ENCODE results near the gene CORO7. TPM values are rescaled to one million over a fixed set of nuclear protein-coding genes. Genes with fewer than 3 reads are reported as not detected.
"Not testable (repeated sequence)": the region's sequence is repeated elsewhere in the genome, so short reads cannot be mapped to it uniquely, and the experiment has no call there.

CORO7 gene
- total and polyA plus RNA-seq, 11 donors = 7.2 to 39.7 (median 10.1) TPM

DNA sequence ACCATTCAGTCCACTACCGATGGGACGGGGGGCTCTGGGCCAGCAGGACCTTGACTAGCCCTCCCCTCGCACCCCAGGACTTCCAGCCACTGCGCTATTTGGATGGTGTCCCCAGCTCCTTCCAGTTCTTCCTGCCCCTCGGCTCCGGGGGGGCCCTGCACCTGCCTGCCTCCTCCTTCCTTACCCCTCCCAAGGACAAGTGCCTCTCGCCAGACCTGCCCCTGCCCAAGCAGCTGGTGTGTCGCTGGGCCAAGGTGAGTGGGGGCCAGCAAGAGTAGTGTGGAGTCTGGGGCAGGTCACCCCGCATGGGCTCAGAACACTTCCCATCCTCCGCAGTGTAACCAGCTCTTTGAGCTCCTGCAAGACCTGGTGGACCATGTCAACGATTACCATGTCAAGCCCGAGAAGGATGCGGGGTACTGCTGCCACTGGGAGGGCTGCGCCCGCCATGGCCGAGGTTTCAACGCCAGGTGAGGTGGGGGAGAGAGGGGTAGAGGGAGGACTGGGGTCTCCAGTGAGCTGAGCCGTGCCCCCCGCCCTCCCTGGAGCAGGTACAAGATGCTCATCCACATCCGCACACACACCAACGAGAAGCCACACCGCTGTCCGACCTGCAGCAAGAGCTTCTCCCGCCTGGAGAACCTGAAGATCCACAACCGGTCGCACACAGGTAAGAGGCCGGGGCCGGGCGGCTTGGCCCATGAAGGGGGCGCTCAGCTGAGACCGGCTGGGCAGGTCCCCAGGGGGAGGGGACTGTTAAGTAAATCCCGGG is 81.5 kb downstream of the CORO7 start:
- intact Hi-C loops (cut with DNase I) = loop anchor here in 6 of 10 donors (5.0 to 10.0 kb wide), 4 partner anchors 130 to 350 kb away; no protein-coding TSS in a partner anchor
- Histone ChIP-seq H3K4me3 (no peak overlapping the region), H3K9me3 (no peaks in the 10 kb centered on the region), H3K27me3 (no peaks in the 10 kb centered on the region), H3K4me1 (peaks cover 0 to 30% (median 14%) of the 10 kb centered on the region in 12 donors), H3K27ac (no peak overlapping the region), H3K36me3 (peaks cover 0 to 70% (median 62%) of the 10 kb centered on the region in 9 donors)
- ATAC-seq (no peak), DNase-seq (no peak)
- no peak for TF ChIP-seq POLR2A (IDR thresholded peaks at IDR 0.05)
- TF ChIP-seq, protein P1, sequence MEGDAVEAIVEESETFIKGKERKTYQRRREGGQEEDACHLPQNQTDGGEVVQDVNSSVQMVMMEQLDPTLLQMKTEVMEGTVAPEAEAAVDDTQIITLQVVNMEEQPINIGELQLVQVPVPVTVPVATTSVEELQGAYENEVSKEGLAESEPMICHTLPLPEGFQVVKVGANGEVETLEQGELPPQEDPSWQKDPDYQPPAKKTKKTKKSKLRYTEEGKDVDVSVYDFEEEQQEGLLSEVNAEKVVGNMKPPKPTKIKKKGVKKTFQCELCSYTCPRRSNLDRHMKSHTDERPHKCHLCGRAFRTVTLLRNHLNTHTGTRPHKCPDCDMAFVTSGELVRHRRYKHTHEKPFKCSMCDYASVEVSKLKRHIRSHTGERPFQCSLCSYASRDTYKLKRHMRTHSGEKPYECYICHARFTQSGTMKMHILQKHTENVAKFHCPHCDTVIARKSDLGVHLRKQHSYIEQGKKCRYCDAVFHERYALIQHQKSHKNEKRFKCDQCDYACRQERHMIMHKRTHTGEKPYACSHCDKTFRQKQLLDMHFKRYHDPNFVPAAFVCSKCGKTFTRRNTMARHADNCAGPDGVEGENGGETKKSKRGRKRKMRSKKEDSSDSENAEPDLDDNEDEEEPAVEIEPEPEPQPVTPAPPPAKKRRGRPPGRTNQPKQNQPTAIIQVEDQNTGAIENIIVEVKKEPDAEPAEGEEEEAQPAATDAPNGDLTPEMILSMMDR (IDR thresholded peaks at IDR 0.05) = no peak
- WGBS, 4 donors = 86 to 93% (median 88%) methylated on average over 23 to 32 of the region's 32 CpGs

DNA sequence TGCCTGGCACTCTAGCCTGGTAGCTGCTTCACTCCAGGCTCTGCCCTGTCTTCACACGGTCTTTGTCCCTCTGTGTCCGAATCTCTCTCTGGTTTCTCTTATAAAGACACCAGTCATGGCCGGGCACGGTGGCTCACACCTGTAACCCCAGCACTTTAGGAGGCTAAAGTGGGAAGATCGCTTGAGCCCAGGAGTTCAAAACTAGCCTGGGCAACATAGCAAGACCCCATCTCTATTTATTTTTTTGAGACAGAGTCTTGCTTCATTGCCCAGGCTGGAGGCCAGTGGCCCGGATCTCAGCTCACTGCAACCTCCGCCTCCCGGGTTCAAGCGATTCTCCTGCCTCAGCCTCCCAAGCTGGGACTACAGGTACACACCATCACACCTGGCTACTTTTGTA is 82.7 kb downstream of the CORO7 start:
- WGBS, 4 donors = 93 to 96% (median 95%) methylated on average over 9 of the region's 9 CpGs
- not testable (repeated sequence) for H3K4me3 ChIP-seq, ATAC-seq, H3K9me3 ChIP-seq, H3K27me3 ChIP-seq, DNase-seq, H3K27ac ChIP-seq
- peaks cover 6 to 30% (median 19%) of the 10 kb centered on the region in 12 donors for H3K4me1 ChIP-seq
- intact Hi-C loops (cut with DNase I) = loop anchor here in 6 of 10 donors (5.0 to 10.0 kb wide), 4 partner anchors 129 to 349 kb away; no protein-coding TSS in a partner anchor
- peaks cover 0 to 62% (median 50%) of the 10 kb centered on the region in 9 donors for H3K36me3 ChIP-seq

DNA sequence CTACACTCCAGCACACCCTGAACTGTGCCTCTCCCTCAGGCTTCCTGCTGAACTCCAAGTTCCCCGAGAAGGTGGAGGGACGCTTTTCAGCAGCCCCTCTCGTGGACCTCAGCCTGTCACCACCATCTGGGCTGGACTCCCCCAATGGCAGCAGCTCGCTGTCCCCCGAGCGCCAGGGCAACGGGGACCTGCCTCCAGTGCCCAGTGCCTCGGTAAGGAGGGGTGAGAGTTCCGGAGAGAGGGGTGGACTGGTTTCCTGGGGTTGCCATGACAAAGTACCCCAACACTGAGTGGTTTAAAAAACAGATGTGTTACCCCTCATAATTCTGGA is 83.1 kb downstream of the CORO7 start:
- peaks cover 0 to 58% (median 46%) of the 10 kb centered on the region in 9 donors for H3K36me3 ChIP-seq
- H3K4me1 ChIP-seq = peaks cover 6 to 30% (median 24%) of the 10 kb centered on the region in 12 donors
- no peak overlapping the region for H3K4me3 ChIP-seq
- no peaks in the 10 kb centered on the region for H3K9me3 ChIP-seq
- TF ChIP-seq, protein P1 (IDR thresholded peaks at IDR 0.05) = no peak
- TF ChIP-seq POLR2A (IDR thresholded peaks at IDR 0.05) = no peak
- ATAC-seq (no peak), DNase-seq (no peak)
- no peak overlapping the region for H3K27ac ChIP-seq
- 77 to 82% (median 80%) methylated on average over 9 of the region's 9 CpGs; no CpG with 5 or more reads in 1 of the 4 donors for WGBS, 4 donors
- intact Hi-C loops (cut with DNase I) = loop anchor here in 6 of 10 donors (5.0 to 10.0 kb wide), 4 partner anchors 128 to 348 kb away; no protein-coding TSS in a partner anchor
- no peaks in the 10 kb centered on the region for H3K27me3 ChIP-seq

DNA sequence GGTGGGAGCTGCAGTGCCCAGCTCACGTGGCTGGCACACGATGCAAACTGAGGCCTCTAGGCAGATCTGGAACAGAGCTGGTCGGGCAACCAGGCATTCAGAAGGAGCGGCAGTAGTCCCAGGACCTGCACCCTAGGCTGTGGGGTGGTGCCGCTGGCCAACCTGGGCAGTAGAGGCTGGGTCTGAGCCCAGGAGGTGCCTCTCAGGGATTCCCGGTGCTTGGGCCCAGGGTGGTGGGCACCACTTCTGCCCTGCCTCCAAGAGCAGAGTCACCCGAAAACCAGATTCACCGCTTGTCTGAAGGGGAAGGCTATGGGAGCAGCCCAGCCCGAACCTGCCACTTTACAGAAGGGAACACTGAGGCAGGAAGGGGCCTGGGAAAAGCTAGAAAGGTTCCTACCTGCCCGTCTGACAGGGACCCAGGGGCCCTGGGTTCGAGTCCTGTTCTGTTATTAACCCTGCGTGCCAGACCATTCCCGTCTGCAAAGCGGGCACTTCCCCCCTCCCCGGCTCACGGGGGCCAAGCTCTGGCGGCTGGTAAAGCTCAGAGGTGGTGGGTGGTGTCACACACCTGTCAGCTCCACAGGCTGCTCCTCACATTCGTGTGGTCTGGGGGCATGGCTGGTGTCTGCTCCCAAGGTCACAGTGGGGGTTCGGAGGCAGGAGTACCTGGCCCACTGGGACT is 83.6 kb downstream of the CORO7 start:
- H3K4me1 ChIP-seq = peaks cover 6 to 31% (median 28%) of the 10 kb centered on the region in 12 donors
- intact Hi-C loops (cut with DNase I) = loop anchor here in 6 of 10 donors (5.0 to 10.0 kb wide), 4 partner anchors 128 to 348 kb away; no protein-coding TSS in a partner anchor
- TF ChIP-seq POLR2A (IDR thresholded peaks at IDR 0.05) = no peak
- TF ChIP-seq, protein P1 (IDR thresholded peaks at IDR 0.05) = no peak
- no peak overlapping the region for H3K27ac ChIP-seq
- no peaks in the 10 kb centered on the region for H3K9me3 ChIP-seq
- H3K4me3 ChIP-seq = no peak overlapping the region
- 86 to 91% (median 87%) methylated on average over 10 to 19 of the region's 19 CpGs for WGBS, 4 donors
- peaks cover 0 to 55% (median 45%) of the 10 kb centered on the region in 9 donors for H3K36me3 ChIP-seq
- no peak for ATAC-seq
- DNase-seq = no peak
- H3K27me3 ChIP-seq = no peaks in the 10 kb centered on the region
